NCI-H82 treated with DMSO at 0.1 percent for 48 hours (cell line): ENCODE results near the gene LGI1.
"Not testable (repeated sequence)": the region's sequence is repeated elsewhere in the genome, so short reads cannot be mapped to it uniquely, and the experiment has no call there.

Source experiments
- DNase-seq: peaks from one replicate; lab custom pipeline; 2025; ENCODE audit not compliant: unreplicated experiment; lab: John Stamatoyannopoulos, UW

Gene LGI1

GRCh38 chr10:93804200-93804599 is 46.5 kb downstream of the LGI1 start:
- DNase-seq: no peak

GRCh38 chr10:93806903-93807302 is 49.2 kb downstream of the LGI1 start:
- no peak for DNase-seq

- no peak for DNase-seq
Measured at GRCh38 chr10:93807371-93807770, 49.6 kb downstream of the LGI1 start.

- DNase-seq: no peak
Measured at GRCh38 chr10:93812659-93813338, 55.1 kb downstream of the LGI1 start.

- DNase-seq: no peak
Measured at GRCh38 chr10:93813507-93814465, 56.0 kb downstream of the LGI1 start.

GRCh38 chr10:93815304-93816096 is 57.8 kb downstream of the LGI1 start:
- no peak for DNase-seq

- peak; percentile 14 for DNase-seq
Measured at GRCh38 chr10:93816123-93816747, 58.5 kb downstream of the LGI1 start.

GRCh38 chr10:93818086-93818485 is 60.4 kb downstream of the LGI1 start:
- DNase-seq: no peak

GRCh38 chr10:93819520-93819919 is 61.8 kb downstream of the LGI1 start:
- DNase-seq: no peak

GRCh38 chr10:93820434-93820833 is 62.7 kb downstream of the LGI1 start:
- no peak for DNase-seq

- DNase-seq: peak; percentile 54
Measured at GRCh38 chr10:93821051-93821772, 63.5 kb downstream of the LGI1 start.

- no peak for DNase-seq
Measured at GRCh38 chr10:93826355-93826754, 68.6 kb downstream of the LGI1 start.

- DNase-seq: no peak
Measured at GRCh38 chr10:93827056-93827804, 69.5 kb downstream of the LGI1 start.

GRCh38 chr10:93831065-93831464 is 73.3 kb downstream of the LGI1 start:
- DNase-seq: not testable (repeated sequence)

GRCh38 chr10:93835770-93836169 is 78.0 kb downstream of the LGI1 start:
- DNase-seq: no peak

- no peak for DNase-seq
Measured at GRCh38 chr10:93837822-93838221, 80.1 kb downstream of the LGI1 start.

GRCh38 chr10:93838278-93838677 is 80.5 kb downstream of the LGI1 start:
- DNase-seq: no peak

GRCh38 chr10:93841961-93842360 is 84.2 kb downstream of the LGI1 start:
- no peak for DNase-seq

- DNase-seq: no peak
Measured at GRCh38 chr10:93844979-93845626, 87.4 kb downstream of the LGI1 start.
